GM12878 (cell line): ENCODE data around the gene DLG2. TPM values are rescaled to one million over a fixed set of nuclear protein-coding genes. Genes with fewer than 3 reads are reported as not detected.

Source experiments
- ATAC-seq: fragments of 200-7000 bp; cut with Tn5 transposase; 3 replicates; pipeline ENCODE4 v1.9.1; 2020; ENCODE audit warnings: mild to moderate bottlenecking, moderate library complexity
- BruUV-seq: library from RNA; stranded (reverse); fragments of 400-500 nt; replicated peaks from 2 replicates; lab custom pipeline; 2021; lab: Mats Ljungman, UMichigan
- CTCF ChIA-PET: fragments of 300-600 bp; sonication (Branson Sonifier 250); formaldehyde crosslinking; extraction: SDS; loops from one replicate; lab custom pipeline; 2021; ENCODE audit warnings: inconsistent platforms; lab: Yijun Ruan, JAX
- POLR2A ChIA-PET: fragments of 350-600 bp; formaldehyde crosslinking; extraction: SDS; loops from one replicate; lab custom pipeline; 2021; ENCODE audit warnings: inconsistent platforms; lab: Charles Lee
- RAD21 ChIA-PET: fragments of 300-600 bp; sonication (Branson Sonifier 250); formaldehyde crosslinking; loops from one replicate; lab custom pipeline; 2023; ENCODE audit warnings: antibody characterized with exemption; ENCODE audit not compliant: unreplicated experiment; lab: Charles Lee
- SMC1A ChIA-PET: fragments of 300-600 bp; sonication (Branson Sonifier 250); formaldehyde crosslinking; loops from one replicate; lab custom pipeline; 2023; ENCODE audit not compliant: unreplicated experiment, uncharacterized antibody; lab: Charles Lee
- DNase-seq: peaks from one replicate; pipeline ENCODE4 v3.0.0-alpha.2; 2011; ENCODE audit warnings: low read depth, low spot score
- FAIRE-seq: peaks from 3 replicates; lab custom pipeline; 2011; peaks lifted over from hg19 to GRCh38; lab: Jason Lieb, UNC
- H2AFZ ChIP-seq: 2 replicates; pipeline ENCODE4 v1.6.0; 2011; ENCODE audit warnings: low read depth, low read length, control low read depth; ENCODE audit not compliant: control insufficient read depth
- H3K27ac ChIP-seq: 2 replicates; pipeline ENCODE4 v1.5.1; 2011; ENCODE audit warnings: control low read depth; ENCODE audit not compliant: control insufficient read depth, insufficient read depth
- H3K27me3 ChIP-seq, 2 experiments: replicated peaks in 1 of 2; 2 replicates each; pipeline versions ENCODE4 v1.6.0 to v1.6.1; 2011; ENCODE audit warnings: low read length in 1 of 2; ENCODE audit not compliant: control insufficient read depth in 2 of 2, insufficient read depth in 2 of 2
- H3K36me3 ChIP-seq, 2 experiments: 2 replicates each; pipeline ENCODE4 v1.5.1; 2011; ENCODE audit warnings: low read length in 1 of 2; ENCODE audit not compliant: control insufficient read depth in 2 of 2, insufficient read depth in 2 of 2
- H3K4me1 ChIP-seq: 2 replicates; pipeline ENCODE4 v1.6.1; 2011; ENCODE audit warnings: mild to moderate bottlenecking, low read length, moderate library complexity, mixed read lengths; ENCODE audit not compliant: control insufficient read depth, insufficient read depth
- H3K4me2 ChIP-seq: 2 replicates; pipeline ENCODE4 v1.6.0; 2011; ENCODE audit warnings: control low read depth; ENCODE audit not compliant: control insufficient read depth, insufficient read depth
- H3K4me3 ChIP-seq: fragments of 200-600 bp; sonication (generic); 2 replicates; pipeline ENCODE4 v1.5.1; 2016
- H3K79me2 ChIP-seq: 2 replicates; pipeline ENCODE4 v1.6.0; 2011; ENCODE audit warnings: low read length; ENCODE audit not compliant: control insufficient read depth, insufficient read depth
- H3K9ac ChIP-seq: 2 replicates; pipeline ENCODE4 v1.8.0; 2011; ENCODE audit warnings: low read length, control low read depth, mixed read lengths; ENCODE audit not compliant: control insufficient read depth, insufficient read depth
- H3K9me3 ChIP-seq: replicated peaks from 3 replicates; pipeline ENCODE4 v1.5.1; 2011; ENCODE audit warnings: mild to moderate bottlenecking, low read length; ENCODE audit not compliant: control insufficient read depth, insufficient read depth
- H4K20me1 ChIP-seq: 2 replicates; pipeline ENCODE4 v1.6.0; 2011; ENCODE audit not compliant: control insufficient read depth, insufficient read depth
- BCL11A ChIP-seq: IDR thresholded peaks from 2 replicates; pipeline ENCODE4 v1.6.1; 2011; ENCODE audit warnings: low read depth, low read length
- CREB1 ChIP-seq: IDR thresholded peaks from 2 replicates; pipeline ENCODE4 v1.6.1; 2012; ENCODE audit warnings: low read depth, mild to moderate bottlenecking, inconsistent platforms
- CUX1 ChIP-seq: IDR thresholded peaks from 2 replicates; pipeline ENCODE4 v1.6.1; 2012; ENCODE audit warnings: improper control_type of control experiment, low read depth, low read length; ENCODE audit not compliant: insufficient replicate concordance
- ELK1 ChIP-seq: IDR thresholded peaks from 2 replicates; pipeline ENCODE4 v1.6.1; 2012; ENCODE audit warnings: low read depth, low read length, improper control_type of control experiment
- FOS ChIP-seq: IDR thresholded peaks from 3 replicates; pipeline ENCODE4 v1.6.1; 2011; ENCODE audit warnings: borderline replicate concordance; ENCODE audit not compliant: insufficient read length; ENCODE audit errors: extremely low read depth
- MEF2A ChIP-seq: IDR thresholded peaks from 2 replicates; pipeline ENCODE4 v1.6.1; 2011; ENCODE audit warnings: low read depth, mild to moderate bottlenecking, low read length, moderate library complexity; ENCODE audit not compliant: insufficient read depth
- SPI1 ChIP-seq: IDR thresholded peaks from 2 replicates; pipeline ENCODE4 v1.6.1; 2011; ENCODE audit warnings: low read depth, mild to moderate bottlenecking, low read length, moderate library complexity, borderline replicate concordance; ENCODE audit not compliant: insufficient read depth
- ZBTB4 ChIP-seq: fragments of 450-650 bp; formaldehyde crosslinking; IDR thresholded peaks from 2 replicates; pipeline ENCODE4 v1.4.0; 2022; ENCODE audit warnings: mild to moderate bottlenecking, moderate library complexity
- ZNF217 ChIP-seq: fragments of 450-650 bp; IDR thresholded peaks from 2 replicates; pipeline ENCODE4 v1.6.1; 2017; ENCODE audit warnings: antibody characterized with exemption, mild to moderate bottlenecking
- WGBS: methylation state at CpG from one replicate; pipeline ENCODE4 v1.1.6; 2016; ENCODE audit warnings: low lambda C conversion rate; ENCODE audit not compliant: insufficient replicate concordance, insufficient coverage; ENCODE audit errors: missing lambda C conversion rate; 5-methylcytosine and 5-hydroxymethylcytosine counted together
- in situ Hi-C: fragments of 300-500 bp; cut with MboI; formaldehyde crosslinking; loops from 9 replicates; pipeline ENCODE4 v1.14.3; 2018; ENCODE audit warnings: mixed read lengths
- intact Hi-C: fragments of 100-400 bp; cut with micrococcal nuclease; formaldehyde crosslinking; loops from one replicate; pipeline ENCODE4 v1.14.2; 2022; ENCODE audit not compliant: unreplicated experiment
- polyA plus RNA-seq, 11 experiments: library from polyadenylated mRNA; depleted of rRNA in 4 of 11; unstranded in 6 of 11; stranded (reverse) in 5 of 11; fragments of >200 nt; fragmentation: Nextera tagmentation in 4 of 11; fragmentation: Illumina TruSeq in 1 of 11; extraction: Ambion mirVana in 4 of 11; extraction: Trizol in 1 of 11; gene quantifications; 1 replicate in 1 of 11; 2 replicates in 10 of 11; pipeline versions ENCODE4 v1.2.1 to v1.2.3, GENCODE V29; 2011 to 2016; ENCODE audit warnings: inconsistent platforms in 2 of 11, missing spikeins in 2 of 11, low read depth in 1 of 11
- total RNA-seq, 4 experiments: library from RNA; depleted of rRNA in 3 of 4; stranded (reverse); fragments of >200 nt in 3 of 4; fragmentation: Illumina TruSeq in 1 of 4; extraction: Trizol in 1 of 4; gene quantifications; 2 replicates each; pipeline versions ENCODE4 v1.2.1 to v1.2.3, GENCODE V29; 2013 to 2021

Gene DLG2
- total and polyA plus RNA-seq, 10 of the 15 experiments (the other 5 are each of a cell fraction or from before 2014, with no cell fraction given) = 0.09 to 0.98 (median 0.35) TPM

- no peak for TF ChIP-seq CREB1
- TF ChIP-seq ZBTB4 = no peak
- no peak for TF ChIP-seq FOS
- no peak for TF ChIP-seq ELK1
These were observed 971.4 kb downstream of the DLG2 start (continued) for GRCh38 chr11:84655712-84656111.

GRCh38 chr11:84648471-84648870 is 978.7 kb downstream of the DLG2 start:
- intact Hi-C loops = no loop called here
- ChIA-PET POLR2A (no interaction called here), RAD21 (no interaction called here), SMC1A (interaction anchor here (0.9 to 1.4 kb wide), 2 partner anchors 16 to 65 kb away, joined by 3 read pairs; no protein-coding TSS in a partner anchor), CTCF (no interaction called here)
- Histone ChIP-seq H3K9ac (no peak overlapping the region), H3K27me3 (no peaks in the 10 kb centered on the region), H3K4me3 (no peak overlapping the region), H4K20me1 (no peaks in the 10 kb centered on the region), H3K4me2 (no peak overlapping the region), H3K4me1 (no peaks in the 10 kb centered on the region), H3K79me2 (no peaks in the 10 kb centered on the region), H3K36me3 (no peaks in the 10 kb centered on the region), H2AFZ (no peak overlapping the region), H3K9me3 (no peaks in the 10 kb centered on the region), H3K27ac (no peak overlapping the region)
- ATAC-seq (no peak), FAIRE-seq (no peak), DNase-seq (no peak)
- in situ Hi-C loops = no loop called here
- 38% methylated on average over 4 of the region's 5 CpGs for WGBS
- BruUV-seq = no TSS peak
- TF ChIP-seq SPI1 = no peak
- TF ChIP-seq CUX1 = no peak
- no peak for TF ChIP-seq ZNF217
- TF ChIP-seq MEF2A = no peak
- no peak for TF ChIP-seq BCL11A
